Caki2 (cell line): ENCODE measurements around the gene RGR. TPM values are rescaled to one million over a fixed set of nuclear protein-coding genes. Genes with fewer than 3 reads are reported as not detected.

Experiments
- DNase-seq: peaks from one replicate; pipeline ENCODE4 v3.0.0-alpha.2; 2015; ENCODE audit warnings: low read depth
- in situ Hi-C: cut with HindIII; loops from 2 replicates; pipeline ENCODE4 v1.10.0; 2016; ENCODE audit warnings: low sequenced_read_pairs, low pct_unique_long_range_greater_than_20kb, mixed read lengths
- total RNA-seq: library from RNA; depleted of rRNA; stranded (reverse); fragments of >200 nt; shearing (Covaris generic); gene quantifications from 2 replicates; pipeline ENCODE4 v1.2.3, GENCODE V29; 2014; ENCODE audit warnings: low replicate concordance; rRNA removed

Gene RGR, protein sequence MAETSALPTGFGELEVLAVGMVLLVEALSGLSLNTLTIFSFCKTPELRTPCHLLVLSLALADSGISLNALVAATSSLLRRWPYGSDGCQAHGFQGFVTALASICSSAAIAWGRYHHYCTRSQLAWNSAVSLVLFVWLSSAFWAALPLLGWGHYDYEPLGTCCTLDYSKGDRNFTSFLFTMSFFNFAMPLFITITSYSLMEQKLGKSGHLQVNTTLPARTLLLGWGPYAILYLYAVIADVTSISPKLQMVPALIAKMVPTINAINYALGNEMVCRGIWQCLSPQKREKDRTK
- total RNA-seq, result not detected in 2 replicates

DNA sequence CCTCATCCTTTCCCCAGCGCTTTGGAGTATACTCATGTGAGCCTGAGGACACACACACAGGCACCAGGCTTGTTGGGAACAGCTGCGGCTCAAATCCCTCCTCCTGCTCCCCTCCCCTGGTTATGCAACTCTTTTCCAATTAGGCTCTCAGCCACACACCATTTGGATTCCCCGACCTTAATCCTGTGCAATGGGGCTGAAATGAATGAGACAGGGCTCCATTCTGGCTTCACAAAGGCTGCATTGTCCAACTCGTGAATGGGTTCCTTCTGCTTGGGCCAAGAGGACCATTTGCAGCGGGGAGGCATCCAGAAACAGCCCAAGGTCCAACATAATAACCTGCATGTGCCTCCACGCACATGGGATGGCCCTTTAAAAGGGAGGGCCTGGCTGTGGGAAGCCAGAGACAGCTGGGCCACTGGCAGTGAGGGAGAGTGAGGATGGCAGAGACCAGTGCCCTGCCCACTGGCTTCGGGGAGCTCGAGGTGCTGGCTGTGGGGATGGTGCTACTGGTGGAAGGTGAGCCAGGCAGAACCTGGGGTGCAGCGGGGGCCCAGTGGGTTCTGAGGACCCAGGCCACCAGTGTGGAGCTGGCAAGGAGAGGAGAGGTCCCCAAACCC is at the start of gene RGR:
Gene RGR, plus strand, starts transcription at position 403 of the 620 bp plus-strand sequence. Its CDS starts 38 bp downstream, at position 441.
- in situ Hi-C loops, result no loop called here
- no peak for DNase-seq

DNA sequence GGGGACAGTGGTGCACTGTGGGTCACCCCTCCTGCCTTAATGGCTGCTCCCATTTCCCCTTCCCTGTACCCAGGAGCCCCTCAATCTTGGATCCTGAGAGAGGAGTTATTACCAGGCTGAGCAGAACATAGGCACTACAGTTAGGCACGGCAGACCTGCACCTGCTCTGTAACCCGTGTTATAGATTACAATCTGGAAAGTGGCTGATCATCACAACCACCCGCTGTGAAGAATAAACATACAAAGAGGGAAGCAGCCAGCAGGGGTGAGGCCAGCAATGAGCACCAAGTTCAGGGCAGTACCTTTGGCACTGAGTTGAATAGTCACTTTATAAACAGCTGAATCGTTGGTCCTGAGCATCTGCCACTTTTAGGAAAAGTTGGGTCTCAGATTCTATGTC is 48.8 kb upstream of the RGR start:
- no peak for DNase-seq
- in situ Hi-C loops, result no loop called here

DNA sequence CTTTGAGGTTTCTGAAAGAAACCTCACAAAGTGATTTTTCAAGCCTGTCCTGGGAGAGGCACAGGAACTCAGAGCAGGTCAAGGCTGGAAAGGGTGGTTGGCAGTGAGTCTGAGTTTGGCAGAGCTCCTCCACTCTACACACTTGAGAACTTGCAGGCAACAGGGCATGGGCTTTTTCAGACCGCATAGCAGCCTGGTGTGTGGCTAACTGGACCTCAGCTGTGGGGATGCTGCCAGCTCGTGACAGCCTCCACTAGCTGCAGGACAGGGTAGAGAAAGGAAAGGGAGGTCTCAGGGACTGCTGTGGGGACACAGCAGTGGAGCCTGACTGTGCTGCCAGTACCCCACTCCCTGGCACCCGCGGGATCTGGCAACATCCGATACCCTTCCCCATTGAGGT is 47.9 kb upstream of the RGR start:
- in situ Hi-C loops, result no loop called here
- no peak for DNase-seq

DNA sequence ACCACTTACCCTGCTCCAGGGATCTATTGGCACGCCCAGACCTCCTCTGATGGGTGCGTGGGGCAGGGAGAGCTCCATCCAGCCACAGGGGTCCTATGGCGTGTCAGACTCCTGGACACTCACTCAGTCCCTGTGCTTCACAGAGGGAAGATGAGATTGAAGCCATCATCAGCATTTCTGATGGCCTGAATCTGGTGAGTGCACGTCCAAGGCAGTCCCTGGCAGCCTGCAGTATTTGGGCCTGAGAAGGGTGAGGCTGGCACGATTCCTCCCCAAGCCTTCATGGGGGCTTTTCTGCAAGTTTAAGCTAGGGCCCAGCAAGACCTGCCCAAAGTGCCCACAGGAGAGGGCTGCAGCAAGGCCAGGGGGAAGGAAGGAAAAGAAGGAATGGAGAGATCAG is 47.2 kb upstream of the RGR start:
- in situ Hi-C loops, result no loop called here
- no peak for DNase-seq

DNA sequence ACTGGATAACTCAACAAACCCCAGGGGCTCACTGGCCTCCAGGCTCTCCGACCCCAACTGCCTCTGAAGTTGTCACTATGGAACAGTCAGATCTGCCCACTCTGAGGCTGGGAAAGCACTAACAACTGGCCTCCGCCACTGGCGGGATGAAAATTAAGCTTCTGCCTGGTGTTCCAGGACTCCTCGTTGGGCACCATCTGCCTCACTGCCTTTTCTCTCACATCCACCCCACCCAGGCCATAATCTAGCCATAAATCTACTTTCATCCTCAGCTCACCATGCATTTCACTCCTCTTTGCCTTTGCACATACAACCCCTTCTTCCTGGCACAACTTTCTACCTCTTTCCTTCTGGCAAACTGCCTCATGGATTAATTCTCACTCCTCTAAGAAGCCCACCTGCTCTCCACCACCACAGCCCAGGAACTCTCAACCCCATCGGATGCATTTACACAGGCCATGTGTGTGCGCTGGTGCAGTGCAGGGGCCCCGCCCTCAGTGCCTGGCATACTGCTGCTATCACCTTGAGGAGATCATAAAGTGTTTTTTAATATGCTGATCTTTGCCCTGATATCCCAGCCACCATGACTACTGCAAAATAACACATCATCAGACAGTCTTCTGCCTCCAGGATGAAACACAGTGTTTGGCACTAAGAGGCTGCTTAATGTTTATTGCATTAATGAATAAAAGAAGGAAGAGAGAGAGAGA is 46.5 kb upstream of the RGR start:
- DNase-seq, result no peak
- in situ Hi-C loops, result no loop called here

DNA sequence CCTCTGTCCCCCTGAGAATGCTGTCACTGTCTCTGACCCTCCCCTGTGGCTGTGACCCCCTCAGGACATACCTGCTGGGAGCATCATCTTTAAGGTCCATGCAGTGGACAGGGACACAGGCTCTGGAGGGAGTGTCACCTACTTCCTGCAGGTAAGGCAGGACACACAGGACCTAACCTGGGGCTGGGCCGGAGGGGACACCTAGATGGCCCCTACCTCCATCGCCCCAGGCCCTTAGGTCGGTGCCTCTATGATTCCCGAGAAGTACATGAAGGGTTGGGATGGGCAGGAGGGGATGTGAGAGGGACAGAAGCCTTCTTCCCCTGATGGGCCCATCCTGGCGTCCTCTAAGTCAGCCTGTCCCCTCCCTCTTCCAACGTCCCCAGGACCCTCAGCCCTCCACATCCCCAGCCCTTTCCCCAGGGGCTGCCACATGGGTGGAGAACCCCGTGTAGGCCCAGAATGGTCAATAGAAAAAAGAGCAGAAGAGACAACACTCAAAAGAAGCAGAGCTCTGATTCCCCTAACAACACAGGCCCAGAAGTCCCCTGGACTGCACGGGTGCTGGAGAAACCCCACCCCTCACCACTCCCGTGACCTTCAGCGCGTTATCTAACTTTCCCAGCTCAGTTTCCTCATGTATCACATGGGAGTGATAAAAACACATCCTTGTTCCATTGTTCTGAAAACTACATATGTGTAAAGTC is 44.2 kb upstream of the RGR start:
- in situ Hi-C loops, result no loop called here

DNA sequence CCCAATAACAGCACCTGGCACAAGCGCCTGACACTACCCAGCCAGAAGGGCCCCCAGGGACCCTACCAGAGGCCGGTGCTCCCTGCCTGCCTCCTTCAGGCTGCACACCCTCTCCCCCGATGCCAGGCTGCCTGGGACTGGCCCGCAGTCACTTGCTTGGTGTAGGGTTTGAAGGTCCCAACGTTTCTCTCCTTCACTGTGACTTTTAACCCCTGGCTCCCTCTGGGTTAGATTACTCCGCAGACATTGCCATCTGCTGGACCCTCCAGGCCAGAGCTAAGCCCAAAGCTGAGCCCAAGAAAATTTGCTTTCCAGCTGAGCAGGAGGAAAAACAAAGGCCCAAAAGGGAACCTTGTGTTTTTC is 43.6 kb upstream of the RGR start:
- in situ Hi-C loops, result no loop called here
- no peak for DNase-seq

More for the DNA sequence above, 44.2 kb upstream of the RGR start:
- no peak for DNase-seq

DNA sequence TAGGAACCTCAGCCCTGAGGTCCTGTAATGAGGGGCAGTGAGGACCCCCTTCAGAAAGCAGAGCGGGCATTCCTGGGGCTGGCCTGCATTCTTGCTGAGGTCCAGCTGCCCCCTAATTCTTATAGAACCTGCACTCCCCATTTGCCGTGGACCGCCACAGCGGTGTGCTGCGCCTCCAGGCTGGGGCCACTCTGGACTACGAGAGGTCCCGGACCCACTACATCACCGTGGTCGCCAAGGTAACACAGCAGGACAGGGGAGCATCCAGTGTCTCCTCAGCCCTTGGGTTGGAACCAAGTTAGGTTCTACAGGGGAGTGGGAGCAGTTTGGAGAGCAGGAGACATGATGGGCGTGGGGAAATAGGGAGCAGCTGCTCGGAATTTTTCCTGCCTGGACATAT is 43.2 kb upstream of the RGR start:
- in situ Hi-C loops, result no loop called here
- no peak for DNase-seq

DNA sequence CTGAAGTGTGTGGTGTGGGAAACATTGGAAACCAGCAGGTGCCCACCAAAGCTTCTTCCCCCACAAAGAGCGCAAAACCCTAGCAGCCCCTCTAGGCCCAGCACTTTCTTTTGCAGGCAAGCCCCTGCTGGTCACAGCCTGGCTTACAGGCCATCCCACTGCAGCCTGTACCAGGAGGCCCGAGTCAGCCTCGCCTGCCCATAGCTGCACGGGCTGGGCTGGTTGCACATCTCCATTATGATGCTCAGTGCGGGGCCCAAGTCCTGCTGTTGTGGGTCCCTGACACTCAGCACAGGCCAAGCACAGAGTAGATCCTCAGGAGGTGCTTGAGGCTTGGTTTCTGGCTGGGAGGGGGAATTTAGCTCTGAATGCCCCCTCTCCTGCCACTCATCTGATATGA is 42.5 kb upstream of the RGR start:
- in situ Hi-C loops, result no loop called here
- no peak for DNase-seq

DNA sequence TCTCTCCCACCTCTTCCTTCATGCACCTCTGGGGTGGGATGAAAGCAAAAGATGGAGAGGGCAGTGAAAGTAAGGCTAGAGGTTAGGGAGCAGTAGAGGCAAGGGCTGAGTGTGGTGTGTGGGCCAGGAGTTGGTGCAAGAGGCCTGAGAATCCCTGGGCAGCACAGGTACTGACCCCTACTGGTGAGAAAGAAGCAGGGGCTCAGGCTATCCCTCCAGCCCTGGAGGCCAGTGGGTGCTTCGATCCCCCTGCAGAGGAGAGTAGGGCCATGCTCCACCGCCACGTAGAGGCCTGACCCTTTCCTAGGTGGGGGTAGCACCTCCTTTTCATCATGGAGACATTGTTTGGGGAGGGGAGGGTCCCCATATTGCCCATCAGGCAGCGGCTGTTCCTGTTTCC is 40.7 kb upstream of the RGR start:
- in situ Hi-C loops, result no loop called here
- DNase-seq, result no peak

DNA sequence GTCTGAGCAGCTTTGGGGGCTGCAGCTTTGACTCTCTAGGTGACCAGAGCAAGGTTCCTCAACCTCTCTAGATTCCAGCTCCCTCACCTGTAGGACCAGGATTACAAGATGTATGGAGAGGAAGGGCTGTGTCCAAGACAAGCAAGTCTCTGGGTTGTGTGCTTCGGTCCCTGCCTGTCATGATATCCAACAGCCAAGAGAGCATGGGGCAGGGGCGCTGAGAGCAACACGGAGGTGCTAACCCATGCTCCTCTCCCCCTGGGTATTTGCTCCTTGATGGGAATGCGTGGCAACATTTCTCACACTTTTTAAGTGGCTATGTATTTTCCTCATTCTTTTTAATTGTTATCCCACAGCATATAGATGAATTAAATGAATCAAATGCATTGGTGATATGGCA is 40.2 kb upstream of the RGR start:
- DNase-seq, result no peak
- in situ Hi-C loops, result no loop called here

DNA sequence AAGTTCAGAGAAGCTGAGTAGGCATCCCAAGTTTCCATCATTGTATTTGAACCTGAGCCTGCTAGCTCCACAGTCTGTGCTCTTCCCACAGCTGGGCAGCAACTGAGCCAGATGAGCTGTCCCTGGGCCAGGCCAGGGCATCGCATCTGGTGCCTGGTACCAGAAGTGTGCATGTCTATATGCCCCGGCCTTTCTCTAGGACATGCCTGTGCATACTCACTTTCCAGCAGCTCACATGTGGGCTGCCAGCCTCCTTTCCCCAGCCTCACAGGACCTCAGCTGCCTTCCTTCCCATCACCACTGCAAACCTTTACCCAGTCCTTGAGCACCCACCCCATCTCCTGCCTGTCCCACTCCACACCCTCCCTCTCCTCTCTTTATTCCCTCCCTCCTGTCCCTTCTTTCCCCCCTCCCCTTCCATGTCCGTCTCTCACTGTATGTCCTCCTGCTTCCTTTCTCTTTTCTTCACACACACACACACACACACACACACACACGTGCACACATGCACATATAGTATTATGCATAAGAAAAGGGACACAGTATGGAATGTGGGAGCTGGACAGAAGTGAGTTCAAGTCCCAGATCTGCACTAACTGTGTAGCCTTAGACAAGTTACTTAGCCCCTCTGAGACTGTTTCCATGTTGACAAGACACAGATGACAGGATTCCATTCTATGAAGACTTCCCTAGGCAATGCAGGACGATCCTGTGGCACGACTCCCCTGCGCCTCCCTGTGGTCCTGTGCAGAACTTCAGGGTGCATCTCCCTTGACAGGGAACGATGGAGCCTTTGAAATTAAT is 39.6 kb upstream of the RGR start:
- in situ Hi-C loops, result no loop called here
- peak; percentile 53 for DNase-seq

DNA sequence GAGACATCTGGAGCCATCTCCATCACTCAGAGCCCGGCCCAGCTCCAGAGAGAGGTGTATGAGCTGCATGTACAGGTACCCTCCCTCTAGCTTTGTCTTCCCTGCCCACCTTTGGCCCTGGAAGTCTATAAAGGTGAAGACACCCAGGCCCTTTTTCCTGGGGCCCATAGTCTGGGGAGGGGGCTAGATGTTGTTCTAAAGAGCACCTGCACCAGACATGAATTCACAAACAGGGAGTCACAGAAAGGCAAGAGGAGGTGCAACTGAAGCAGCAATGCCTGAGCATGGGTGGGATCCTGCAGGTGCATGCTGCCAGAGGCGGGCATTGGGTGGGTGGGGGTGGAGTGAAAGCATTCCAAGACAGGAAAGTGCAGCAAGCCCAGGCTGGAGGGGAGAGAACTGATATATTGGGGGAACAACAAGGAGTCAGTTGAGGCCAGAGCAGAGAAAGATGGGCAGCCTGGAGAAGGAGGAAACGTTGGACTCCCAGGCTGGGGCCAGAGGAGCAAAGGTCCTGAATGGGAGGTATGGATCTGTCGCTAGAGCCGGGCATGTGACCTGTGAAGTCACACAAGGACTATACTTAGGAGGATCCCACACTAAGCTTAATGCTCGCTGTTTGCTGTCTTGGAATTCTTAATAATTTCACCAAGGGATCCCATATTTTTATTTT is 38.9 kb upstream of the RGR start:
- in situ Hi-C loops, result no loop called here

DNA sequence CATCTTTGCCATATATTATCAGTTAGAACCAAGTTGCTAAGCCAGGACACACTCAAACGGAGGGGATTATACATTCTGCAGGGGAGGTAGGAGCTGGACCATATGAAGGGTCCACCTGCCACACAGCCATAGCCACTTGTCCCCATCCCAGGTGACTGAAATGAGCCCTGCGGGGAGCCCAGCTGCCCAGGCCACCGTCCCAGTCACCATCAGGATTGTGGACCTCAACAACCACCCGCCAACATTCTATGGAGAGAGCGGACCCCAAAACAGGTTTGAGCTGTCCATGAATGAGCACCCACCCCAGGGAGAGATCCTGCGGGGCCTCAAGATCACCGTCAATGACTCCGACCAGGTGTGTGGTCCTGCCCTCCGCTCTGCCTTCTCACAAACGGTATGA is 36.8 kb upstream of the RGR start:
- in situ Hi-C loops, result no loop called here
- no peak for DNase-seq

More for the DNA sequence above, 38.9 kb upstream of the RGR start:
- no peak for DNase-seq

DNA sequence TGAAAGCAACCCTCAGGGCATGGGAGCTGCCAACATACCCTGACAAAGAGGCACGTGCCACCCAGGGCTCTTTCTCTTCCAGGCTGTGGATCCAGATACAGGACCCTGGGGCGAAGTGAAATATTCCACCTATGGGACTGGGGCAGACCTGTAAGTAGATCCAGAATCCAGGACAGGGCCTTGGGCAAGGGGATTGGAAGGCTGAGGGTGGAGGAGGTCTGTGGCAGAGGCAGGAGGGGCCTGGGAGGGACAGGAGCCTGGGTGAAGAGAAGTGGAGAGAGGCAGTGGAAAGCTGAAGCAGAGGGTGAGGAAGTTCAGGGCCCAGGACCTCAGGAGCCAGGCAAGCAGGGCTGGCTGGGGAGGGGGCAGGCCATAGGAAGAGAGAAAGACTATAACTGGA is 33.3 kb upstream of the RGR start:
- in situ Hi-C loops, result no loop called here
- no peak for DNase-seq

DNA sequence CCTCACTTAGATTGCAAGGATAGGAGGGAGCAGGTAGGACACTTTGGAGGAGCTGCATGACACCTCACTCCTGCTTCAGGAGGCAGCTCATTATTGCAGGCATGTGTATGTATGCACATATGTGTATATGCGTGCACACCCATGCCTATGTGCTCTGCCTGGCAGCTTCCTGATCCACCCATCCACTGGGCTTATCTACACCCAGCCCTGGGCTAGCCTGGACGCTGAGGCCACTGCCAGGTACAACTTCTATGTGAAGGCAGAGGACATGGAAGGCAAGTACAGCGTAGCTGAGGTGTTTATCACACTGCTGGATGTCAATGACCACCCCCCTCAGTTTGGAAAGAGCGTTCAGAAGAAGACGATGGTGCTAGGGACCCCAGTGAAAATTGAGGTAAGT is 32.8 kb upstream of the RGR start:
- in situ Hi-C loops, result no loop called here

DNA sequence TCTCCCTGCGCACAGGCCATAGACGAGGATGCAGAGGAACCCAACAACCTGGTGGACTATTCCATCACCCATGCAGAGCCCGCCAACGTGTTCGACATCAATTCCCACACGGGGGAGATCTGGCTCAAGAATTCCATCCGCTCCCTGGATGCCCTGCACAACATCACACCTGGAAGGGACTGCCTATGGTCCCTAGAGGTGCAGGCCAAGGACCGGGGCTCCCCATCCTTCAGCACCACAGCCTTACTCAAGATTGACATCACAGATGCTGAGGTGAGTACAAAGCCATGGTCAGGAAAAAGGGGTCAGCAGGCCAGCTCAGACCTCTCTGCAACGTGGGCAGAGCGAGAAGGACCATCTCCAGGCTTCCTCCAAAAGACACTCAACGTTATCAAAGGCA is 31.8 kb upstream of the RGR start:
- in situ Hi-C loops, result no loop called here
- DNase-seq, result no peak

More for the DNA sequence above, 32.8 kb upstream of the RGR start:
- DNase-seq, result no peak
